NCI-H446 treated with DMSO at 0.1 percent for 48 hours (cell line): ENCODE results near the gene PLA2G4A.

ENCODE experiments used
- DNase-seq: peaks from one replicate; lab custom pipeline; 2025; lab: John Stamatoyannopoulos, UW

Gene PLA2G4A

DNA sequence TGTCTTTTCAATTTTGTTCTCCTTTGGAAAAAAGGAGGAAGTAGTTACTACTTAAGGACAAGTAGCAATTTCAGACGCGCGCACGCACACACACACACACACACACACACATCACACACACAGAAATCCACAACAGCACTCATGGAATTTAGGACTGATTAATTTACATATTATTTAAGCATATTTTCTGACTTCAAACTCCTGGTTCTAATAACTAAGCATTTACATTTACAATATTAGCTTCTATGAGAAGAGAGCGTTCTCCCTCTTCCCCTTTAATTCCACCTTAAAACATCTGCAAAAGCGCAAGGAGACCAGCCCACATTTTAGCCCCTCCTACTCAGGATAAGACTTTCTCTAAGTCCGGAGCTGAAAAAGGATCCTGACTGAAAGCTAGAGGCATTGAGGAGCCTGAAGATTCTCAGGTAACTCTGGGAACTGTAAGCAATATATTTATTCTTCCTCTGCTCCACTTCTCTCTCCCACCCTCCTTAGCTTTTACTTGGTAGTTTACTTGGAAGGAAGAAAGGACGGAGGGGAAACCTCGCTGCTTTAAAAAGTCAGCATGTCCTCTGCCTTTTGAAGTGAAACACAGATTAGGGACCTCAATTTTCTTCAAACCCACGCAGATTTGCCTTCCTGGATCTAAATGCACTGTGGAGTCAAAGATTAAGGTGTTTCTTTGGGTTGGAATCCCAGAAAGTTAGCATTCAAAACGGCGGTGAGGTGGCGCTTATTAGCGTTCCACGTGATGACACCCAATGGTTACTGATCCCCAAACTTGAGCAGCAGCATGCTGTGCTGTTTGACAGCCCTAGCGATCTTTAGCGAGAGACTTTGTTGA, at the start of gene PLA2G4A:
PLA2G4A (plus strand) TSS at position 339 of the 844 bp plus-strand sequence. CDS start 25,406 bp downstream, outside the sequence.
- DNase-seq, result no peak

GRCh38 chr1:186780076-186780475, 48.7 kb upstream of the PLA2G4A start:
- no peak for DNase-seq

DNA sequence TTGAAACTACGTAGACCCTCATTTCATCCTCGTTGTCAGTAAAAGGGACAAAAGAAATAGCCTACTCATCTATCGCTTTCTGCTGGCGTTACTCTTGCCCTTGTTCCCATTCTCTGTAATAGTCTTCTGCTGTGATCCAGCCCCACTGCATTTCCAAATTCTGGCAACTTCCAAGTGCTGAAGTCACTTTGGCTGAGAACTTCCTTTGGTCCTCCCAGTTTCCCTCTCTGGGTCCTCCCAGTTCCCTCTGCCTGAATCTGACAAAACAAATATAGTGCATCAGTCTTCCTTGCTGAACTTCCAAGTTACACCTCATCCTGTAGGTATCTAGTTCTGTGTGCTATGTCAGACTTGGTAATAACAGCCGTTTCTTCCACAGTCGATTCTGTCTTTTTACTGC, 47.0 kb upstream of the PLA2G4A start:
- DNase-seq, result no peak

DNA sequence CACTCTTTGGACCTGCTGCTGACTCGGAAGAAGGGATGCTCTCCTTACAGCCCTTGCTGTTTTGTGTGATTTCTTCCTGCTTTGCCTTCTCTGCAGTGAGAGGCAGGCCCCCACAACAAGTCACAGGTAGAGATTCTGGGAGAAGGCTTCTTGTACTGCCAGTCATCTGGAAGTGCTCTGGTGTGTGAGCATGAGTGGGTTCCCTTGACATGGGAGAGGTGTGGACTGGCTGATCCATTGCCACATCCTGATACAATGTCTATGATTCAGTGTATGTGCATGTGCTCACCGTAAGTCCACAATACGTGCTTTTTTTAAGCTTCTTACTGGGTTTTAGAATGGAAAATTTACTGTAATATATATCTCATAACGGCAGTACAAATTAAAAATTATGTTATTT, 46.0 kb upstream of the PLA2G4A start:
- DNase-seq, result no peak

DNA sequence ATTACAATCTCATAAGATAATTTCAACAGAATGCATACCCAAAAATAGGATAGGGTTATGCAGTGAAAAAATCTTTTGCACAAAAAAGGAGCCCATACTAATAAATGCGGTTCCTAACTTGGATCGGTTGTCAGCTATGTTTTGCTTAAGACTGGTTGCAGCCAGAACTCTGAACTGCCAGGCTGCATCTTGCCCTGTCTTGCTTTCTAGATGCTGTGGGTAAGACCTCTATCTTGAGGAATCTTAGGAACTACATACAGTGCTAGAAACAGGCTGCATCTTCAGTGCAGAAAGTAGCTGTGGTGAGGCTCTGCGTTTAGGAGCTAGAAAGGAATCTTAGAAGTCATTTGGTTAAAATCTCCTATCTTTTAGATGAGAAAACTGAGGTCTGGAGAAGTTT, 45.6 kb upstream of the PLA2G4A start:
- no peak for DNase-seq

- DNase-seq, result no peak
Observed at GRCh38 chr1:186785503-186785902, 43.2 kb upstream of the PLA2G4A start.

DNA sequence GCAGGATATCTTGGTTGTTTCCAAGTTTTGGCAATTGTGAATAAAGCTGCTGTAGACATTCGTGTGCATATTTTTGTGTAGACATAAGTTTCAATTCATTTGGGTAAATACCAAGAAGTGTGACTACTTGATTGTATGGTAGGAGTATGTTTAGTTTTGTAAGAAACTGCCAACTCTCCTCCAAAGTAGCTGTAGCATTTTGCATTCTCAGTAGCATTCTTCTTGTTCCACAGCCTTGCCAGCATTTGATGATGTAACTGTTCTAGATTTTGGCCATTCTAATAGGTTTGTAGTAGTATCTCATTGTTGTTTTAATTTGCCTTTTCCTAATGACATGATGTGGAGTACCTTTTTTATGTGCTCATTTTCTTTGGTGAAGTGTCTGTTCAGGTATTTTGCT, 38.6 kb upstream of the PLA2G4A start:
- no peak for DNase-seq

DNA sequence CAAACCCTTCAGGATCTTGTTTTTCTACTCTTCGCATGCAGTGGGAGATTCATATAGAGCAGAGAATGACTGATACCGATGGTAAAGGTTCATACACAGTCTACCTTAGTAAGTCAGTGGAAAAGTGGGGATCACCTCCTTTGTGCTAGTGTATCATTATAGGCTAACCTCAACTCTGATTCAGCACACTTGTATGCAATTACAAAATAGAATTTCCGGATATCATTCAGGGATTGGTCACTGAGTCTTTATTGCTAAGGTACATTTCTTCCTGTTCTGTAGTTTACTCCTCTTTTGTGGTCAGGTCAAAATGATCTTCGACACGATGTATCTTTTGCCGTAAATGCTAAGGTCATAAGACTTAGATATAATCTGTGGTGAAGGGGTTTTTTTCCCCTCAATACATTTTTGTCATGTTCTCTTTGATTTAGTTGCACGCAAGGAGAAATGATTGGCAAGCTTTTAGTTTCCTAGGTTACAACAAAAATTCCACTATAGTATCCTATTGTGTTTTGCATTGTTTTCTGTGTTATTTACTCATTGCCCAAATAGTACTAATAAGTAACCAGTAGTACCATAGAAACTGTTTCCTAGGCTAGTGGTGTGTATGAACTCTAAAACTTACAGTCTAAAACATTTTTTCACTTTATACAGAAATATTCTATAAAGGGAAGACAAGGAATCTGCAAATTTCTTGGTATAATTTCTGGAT, 35.7 kb upstream of the PLA2G4A start:
- DNase-seq, result no peak

- DNase-seq, result no peak
Observed at GRCh38 chr1:186793582-186793927, 35.2 kb upstream of the PLA2G4A start.

DNA sequence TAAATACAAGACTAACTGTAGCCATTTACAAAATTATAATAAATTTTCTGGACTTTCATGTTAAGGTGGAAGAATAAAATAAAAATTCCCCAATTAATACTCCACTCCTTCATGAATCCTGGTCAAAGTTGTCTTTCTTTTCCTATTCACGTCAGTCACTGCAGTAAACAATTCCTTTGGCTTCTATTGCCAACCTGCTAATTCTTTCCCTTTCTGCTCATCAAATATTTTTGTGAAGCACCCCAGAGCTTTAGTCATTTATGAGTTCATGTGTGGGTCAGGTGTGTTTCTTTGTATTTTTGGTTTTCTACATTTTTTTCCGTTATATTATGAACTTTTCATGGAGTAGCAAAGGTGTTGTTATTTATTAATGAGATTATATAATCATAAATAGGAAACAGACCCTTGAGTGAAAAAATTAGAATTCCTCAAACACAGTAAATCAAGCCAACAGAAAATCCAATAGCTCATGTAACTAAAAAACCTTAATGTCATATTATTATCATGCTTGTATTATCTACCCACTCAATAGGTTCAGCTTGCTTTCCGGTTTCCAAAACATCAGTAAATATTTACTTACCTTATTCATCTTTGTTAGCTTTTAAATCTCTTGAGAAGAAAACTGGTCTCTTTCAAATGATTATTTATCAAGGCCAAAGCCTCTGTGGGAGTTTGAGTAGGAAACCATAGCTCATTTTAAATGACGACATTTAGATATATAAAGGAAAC, 29.6 kb upstream of the PLA2G4A start:
- DNase-seq, result no peak

DNA sequence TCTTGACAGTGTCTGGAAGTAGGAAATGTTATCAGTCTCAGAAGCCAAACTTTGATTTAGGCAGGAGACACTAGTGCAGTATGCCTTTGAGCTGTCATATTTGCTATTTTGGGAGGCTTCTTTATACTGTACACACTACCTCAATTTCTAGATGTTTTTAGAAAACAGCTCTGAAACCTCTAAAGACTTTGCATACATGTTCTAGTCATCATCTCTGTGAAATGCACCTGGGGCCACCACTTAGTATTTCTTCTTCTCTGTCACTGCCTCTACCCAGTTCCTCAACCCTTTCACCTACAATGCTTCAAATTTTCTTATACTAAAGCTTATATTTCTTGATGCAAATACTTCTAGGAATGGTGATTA, 29.1 kb upstream of the PLA2G4A start:
- no peak for DNase-seq

- DNase-seq, result no peak
Observed at GRCh38 chr1:186802388-186802787, 26.4 kb upstream of the PLA2G4A start.

GRCh38 chr1:186804679-186805078, 24.1 kb upstream of the PLA2G4A start:
- no peak for DNase-seq

GRCh38 chr1:186806477-186806876, 22.3 kb upstream of the PLA2G4A start:
- no peak for DNase-seq

GRCh38 chr1:186807163-186807562, 21.6 kb upstream of the PLA2G4A start:
- no peak for DNase-seq

- no peak for DNase-seq
Observed at GRCh38 chr1:186811892-186812291, 16.9 kb upstream of the PLA2G4A start.

GRCh38 chr1:186812570-186812969, 16.2 kb upstream of the PLA2G4A start:
- DNase-seq, result no peak

DNA sequence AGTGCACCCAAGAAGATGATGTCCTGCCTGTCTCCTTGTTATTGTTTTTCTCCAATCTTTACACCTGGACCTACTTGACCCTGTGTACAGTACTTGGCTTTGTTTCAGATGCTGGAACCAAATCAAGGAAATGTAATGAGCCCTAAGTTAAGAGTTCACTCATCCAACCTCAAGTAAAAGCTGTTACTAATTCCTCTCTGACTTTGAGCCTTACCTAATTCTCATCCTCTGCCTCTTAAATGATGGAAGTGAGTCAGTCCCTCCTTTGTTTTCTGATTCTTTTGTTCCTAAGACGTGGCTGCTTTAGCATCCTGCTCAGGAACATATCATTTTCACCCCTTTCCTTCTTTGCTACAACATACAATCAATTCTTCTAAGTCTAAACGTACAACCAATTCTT, 15.3 kb upstream of the PLA2G4A start:
- no peak for DNase-seq

DNA sequence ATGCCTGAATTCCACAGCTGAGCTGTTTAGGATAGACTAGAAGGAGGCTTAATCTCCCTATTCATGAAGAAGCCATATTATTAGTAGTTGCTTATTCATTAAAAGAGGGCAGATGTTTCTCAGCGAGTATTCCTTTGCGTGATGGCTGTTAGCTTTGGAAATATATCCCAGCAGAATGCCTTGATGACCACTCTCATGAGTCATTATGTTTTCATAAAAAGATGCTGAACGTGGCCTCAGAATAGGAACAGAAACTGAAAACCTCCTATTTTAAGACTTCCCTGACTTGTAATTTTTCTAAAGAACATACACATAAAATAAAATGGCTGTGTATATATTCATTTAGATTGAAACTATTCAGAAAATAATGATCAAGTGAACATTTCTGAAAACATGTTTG, 9.6 kb upstream of the PLA2G4A start:
- no peak for DNase-seq

DNA sequence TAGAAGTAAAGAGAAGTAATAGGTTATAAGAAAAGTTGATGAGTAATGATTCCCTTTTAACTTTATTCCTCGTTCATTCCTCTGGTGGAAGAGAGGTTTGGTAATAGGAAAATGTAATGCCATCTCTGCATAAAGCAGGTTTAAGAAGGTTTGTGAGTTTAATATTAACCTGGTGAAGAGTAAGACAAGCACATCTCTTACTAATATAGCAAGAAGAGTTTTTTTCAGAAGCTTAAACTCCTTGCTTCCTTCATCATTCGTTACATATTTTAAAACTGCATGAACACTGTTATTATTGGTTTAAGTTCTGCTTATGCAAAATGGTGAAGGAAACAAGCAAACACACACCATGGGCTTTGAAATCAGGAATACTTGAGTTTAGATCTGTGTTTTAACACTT, 9.2 kb upstream of the PLA2G4A start:
- no peak for DNase-seq

DNA sequence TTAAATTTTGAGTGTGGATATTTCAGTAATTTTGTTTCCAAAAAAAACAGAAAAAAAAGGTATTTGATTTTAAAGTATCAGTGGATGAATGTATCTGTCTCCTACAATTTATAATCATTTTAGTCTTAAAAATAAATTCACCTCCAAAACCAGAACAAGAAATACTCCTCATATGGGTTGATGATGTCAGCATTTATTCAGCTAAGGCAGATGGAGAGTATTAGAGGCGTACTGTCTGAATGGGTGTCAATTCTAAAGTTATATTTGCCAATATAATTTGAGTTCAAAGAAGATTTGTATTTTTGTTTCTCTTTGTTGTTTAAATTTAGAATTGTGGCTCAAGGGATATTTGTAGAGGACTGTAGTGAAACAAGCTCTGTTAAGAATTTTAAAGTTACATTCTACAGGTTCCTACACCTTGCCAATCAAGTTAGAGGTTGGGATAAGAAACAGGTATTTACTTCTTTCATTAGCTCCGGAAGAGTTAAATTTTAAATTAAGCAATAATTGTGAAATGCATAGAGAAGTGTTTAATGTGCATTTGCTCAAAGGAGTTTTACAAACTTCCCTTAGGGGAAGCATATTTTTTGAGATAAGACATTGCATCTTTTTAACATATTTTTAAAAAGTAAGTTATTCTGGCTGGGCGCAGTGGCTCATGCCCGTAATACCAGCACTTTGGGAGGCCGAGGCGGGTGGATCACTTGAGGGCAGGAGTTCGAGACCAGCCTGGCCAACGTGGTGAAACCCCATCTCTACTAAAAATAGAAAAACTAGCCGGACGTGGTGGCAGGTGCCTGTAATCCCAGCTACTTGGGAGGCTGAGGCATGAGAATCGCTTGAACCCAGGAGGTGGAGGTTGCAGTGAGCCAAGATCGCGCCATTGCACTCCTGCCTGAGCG, 1.2 kb downstream of the PLA2G4A start:
- no peak for DNase-seq

DNA sequence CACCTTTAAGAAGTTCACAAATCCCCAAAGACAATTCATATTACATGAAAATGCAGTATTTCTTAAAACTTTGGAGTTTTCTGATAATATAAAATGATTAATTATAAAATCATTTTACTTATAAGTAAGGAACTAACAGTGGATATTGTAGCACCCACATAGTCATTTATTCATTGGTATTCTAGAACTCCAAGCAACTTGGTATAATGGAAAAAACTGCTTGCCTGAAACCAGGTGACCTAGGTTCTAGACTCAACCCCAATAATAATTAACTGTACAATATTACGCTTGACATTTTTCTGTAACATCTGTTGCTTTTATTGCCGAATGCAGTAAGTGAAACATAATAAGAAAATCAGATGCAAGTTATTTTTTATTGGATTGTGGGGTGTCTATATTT, 2.4 kb downstream of the PLA2G4A start:
- DNase-seq, result no peak
